Inflammatory macrophage (primary cell): ENCODE data around the gene ARHGEF12.

Source experiments
- DNase-seq, 2 donors: peaks; one replicate each; pipeline ENCODE4 v3.0.0-alpha.2; 2020 to 2022
- total RNA-seq, 18 experiments: gene quantifications; one replicate each; lab custom pipeline; 2026; ENCODE audit warnings: mixed read lengths in 6 of 18, inconsistent platforms in 2 of 18; lab: John Stamatoyannopoulos, UW

ARHGEF12 gene
- total RNA-seq = 17.8 to 80.4 (median 32.1) reads per million in 18 experiments

DNA sequence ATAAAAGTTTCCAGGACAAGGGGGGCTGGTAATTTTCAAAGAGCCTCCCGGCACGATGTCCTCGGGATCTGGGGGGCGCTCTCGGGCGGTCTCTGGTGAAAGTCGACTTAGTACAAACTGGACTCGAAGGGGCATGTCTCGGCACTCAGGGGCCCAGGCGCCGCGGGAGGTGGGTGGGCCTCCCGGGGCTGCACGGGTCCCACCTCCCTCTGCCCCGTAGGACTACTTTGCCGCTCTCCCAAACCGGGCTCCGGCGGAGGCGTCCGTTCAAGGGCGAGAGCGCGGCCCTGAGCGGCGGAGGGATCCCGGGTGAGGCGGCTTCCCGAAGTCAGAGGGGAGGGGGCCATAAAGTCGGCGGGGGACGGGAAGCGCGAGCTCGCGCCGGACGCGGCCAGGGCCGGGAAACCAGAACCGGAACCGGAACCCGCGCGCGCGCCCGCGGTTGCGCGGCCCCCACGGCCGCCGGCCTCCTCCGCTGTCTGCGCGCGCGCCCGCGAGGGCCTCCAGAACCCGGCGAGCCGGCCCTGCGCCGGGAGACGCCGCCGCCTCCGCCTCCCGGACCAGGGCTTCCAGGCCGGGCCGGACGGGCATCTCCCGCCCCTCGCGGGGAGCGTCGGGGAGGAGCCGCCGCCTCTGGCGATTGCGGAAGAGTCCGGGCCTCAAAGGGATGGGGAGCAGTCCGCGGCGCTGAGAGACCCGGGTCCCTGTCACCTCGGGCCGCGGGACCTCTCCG is at the start of gene ARHGEF12:
Gene ARHGEF12 (plus strand): TSS at position 506 of the 733 bp plus-strand sequence. CDS start 831 bp downstream, outside the sequence.
- DNase-seq = peak; percentile 54 to 82

DNA sequence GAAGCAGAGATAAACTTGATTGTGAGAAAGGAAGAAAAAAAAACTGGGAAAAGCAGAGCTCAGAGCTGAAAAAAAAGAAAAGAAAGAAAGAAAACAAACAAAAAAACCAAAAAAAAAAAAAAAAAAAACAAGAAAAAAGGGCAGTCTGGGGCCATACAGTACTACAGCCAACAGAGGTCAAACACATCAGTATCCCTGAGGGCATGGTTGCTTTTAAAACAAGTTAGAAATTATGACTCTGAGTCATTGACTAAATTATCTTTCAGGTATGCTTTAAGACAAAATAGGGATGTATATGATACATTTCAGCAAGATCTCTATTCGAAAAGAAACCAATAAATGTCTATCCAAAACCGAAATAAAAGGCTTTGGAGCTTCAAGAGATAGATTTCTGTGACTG is 48.2 kb upstream of the ARHGEF12 start:
- no peak for DNase-seq

GRCh38 chr11:120289426-120289825 is 46.8 kb upstream of the ARHGEF12 start:
- DNase-seq = peak; percentile 14 to 19

GRCh38 chr11:120290956-120291355 is 45.3 kb upstream of the ARHGEF12 start:
- DNase-seq = no peak

DNA sequence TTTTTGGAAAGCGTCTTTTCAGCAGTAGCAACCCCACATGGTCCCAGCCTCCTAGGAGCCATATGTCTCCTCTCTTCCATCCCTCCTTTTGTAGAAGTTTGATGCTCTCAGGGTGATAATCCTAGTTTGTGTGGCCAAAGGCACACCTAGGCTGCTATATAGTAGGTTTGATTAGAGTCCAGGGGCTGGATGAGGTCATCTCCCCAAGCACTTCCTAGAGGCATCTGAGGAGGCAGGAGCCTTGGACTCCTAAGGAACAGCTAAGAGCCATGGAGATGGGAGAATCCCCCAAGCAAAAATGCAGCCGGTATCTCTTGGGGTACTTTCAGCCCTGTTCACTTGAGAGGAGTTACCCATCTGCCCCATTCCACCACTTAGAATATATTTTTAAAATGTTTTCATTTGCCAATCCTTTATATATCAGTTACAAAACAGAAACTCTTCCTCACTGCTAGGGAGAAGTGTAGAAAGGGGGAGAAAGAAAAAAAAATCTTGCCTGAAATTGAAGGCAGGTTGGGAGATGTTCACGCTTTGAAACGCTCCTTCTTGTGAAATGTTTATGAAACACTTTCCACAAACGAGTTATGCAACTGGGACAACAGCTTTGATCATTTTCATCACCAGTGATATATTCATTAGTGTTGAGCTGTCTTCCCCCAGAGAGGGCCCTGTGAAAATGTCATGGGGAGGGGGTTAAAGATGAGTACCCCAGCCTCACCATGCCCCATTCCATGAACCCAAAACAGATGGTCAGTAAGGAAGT is 43.0 kb upstream of the ARHGEF12 start:
- no peak for DNase-seq

- no peak for DNase-seq
Observed at GRCh38 chr11:120294096-120294495, 42.1 kb upstream of the ARHGEF12 start.

DNA sequence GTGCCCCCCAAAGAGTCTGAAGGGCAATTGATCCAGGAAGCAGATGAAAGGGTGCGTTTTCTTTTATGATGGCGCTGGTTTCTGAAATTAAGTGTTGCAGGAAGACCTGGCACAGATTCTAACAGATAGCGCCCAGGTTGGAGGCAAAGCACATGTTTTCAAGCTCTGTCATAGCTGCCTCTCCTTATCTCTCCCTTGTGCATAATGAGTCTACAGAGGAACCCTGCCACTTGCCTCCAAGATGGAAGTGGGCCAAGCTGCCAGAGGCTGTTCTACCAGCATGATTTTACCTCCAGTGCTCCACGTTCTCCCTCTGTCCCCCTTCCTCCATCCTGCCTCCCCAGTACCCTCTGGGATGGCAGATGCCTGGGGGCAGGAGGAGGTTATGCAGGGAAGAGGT is 41.1 kb upstream of the ARHGEF12 start:
- no peak for DNase-seq

DNA sequence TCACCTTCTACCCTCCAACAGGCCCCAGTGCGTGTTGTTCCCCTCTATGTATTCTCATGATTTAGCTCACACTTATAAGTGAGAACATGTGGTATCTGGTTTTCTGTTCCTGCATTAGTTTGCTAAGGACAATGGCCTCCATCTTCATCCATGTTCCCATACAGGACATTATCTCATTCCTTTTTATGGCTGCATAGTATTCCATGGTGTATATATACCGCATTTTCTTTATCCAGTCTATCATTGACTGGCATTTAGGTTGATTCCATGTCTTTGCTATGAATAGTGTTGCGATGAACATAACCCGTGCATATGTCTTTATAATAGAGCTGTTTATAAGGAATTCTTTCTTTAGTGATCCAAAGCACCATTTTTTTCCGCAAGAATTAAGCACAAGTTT is 39.7 kb upstream of the ARHGEF12 start:
- DNase-seq = no peak

GRCh38 chr11:120298461-120298860 is 37.8 kb upstream of the ARHGEF12 start:
- no peak for DNase-seq

DNA sequence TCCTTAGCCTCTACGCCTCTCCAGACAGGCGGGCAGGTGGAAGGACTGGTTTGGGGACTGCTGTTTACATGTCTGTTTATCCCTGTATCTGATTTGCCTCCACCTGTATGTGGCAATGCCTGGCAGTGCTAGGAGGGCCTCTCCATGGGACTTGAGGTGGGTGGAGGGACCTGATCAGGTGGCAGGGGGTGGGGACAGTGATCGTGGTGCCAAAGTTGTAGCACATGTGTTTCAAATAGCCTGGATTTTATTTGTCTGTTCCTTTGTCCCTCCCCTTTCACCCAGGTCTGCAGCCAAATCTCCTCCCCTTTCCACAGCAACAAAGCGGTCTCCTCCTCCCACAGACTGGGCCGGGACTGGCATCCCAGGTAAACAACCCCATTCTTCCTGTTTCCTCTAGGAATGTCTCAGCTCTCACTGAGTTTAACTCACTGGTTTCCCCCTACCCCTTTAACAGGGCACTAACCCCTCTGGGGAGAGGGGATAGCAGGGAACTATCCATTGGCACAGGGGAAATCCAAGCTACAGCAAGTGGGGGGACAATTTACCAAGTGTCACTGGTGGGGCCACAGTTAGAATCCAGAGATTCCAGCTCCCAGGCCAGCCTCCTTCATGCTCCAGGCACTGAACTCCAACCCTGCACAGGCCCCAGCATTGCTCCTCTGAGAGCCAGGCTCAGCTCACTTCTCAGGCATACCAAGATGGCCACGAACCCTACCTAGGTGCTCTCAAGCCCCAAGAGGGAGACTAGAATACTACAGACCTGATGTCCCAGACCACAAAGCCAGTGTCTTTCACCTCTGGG is 34.0 kb upstream of the ARHGEF12 start:
- no peak for DNase-seq

- DNase-seq = peak; percentile 72 to 87
Observed at GRCh38 chr11:120303004-120303637, 33.1 kb upstream of the ARHGEF12 start.

DNA sequence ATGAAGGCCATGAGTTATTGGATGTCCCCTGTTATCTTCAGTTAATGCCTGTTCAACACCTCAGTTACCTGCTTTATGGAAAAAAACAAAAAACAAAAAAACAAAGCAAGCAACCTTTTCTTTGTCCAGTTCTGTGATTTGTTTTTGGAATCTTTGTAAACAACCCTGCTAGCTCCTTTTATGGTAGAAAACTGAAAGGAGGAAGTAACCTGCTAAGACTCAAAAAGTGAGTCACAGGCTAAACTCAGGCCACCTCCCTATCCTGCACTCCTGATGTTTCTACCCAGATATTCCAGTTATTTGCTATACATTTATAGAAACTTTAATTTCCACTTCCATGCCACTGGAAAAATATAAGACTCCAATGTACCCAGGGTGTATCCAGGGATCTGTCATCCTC is 31.7 kb upstream of the ARHGEF12 start:
- DNase-seq = peak; percentile 31

GRCh38 chr11:120305286-120305685 is 30.9 kb upstream of the ARHGEF12 start:
- DNase-seq = no peak

- DNase-seq = no peak
Observed at GRCh38 chr11:120306519-120307242, 29.5 kb upstream of the ARHGEF12 start.

DNA sequence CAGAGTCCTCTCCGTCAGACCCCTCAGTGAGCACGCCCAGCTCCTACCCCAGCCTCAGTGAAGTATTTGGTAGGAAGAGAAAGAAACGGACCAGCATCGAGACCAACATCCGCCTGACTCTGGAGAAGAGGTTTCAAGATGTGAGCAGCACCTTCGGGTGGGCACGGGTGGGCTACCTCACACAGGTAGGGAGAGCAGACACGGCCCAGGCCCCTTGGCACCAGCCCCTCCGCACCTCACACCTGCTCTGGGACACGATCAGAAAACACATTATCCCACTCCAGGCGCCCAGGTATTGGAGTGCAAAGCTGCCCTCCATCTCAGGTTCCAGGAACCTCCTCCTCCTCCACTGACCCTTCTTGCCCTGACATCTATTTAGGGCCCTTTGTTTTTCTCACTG is 28.7 kb upstream of the ARHGEF12 start:
- DNase-seq = no peak

DNA sequence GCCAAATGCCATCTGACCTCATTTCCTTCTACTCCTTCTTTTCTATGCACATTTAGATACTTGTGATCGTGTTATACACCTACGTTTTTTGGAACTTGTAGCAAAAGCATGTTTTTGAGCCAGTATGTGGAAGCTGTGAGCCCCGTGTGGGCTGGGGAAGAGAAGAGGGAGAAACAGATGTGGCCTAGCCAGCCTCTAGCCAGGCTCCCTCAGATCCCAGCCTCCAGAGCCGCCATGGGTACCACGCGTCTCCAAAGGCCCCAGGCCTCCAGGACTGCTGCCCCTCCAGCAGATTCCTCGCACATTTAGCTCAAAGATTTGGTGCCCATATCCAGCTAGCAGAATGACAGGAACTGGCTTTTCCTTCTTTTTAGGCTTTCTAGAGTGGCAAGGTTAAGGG is 28.1 kb upstream of the ARHGEF12 start:
- DNase-seq = no peak

GRCh38 chr11:120310870-120311269 is 25.3 kb upstream of the ARHGEF12 start:
- DNase-seq = no peak

- no peak for DNase-seq
Observed at GRCh38 chr11:120314861-120315260, 21.4 kb upstream of the ARHGEF12 start.

GRCh38 chr11:120316880-120317688 is 19.1 kb upstream of the ARHGEF12 start:
- no peak for DNase-seq

DNA sequence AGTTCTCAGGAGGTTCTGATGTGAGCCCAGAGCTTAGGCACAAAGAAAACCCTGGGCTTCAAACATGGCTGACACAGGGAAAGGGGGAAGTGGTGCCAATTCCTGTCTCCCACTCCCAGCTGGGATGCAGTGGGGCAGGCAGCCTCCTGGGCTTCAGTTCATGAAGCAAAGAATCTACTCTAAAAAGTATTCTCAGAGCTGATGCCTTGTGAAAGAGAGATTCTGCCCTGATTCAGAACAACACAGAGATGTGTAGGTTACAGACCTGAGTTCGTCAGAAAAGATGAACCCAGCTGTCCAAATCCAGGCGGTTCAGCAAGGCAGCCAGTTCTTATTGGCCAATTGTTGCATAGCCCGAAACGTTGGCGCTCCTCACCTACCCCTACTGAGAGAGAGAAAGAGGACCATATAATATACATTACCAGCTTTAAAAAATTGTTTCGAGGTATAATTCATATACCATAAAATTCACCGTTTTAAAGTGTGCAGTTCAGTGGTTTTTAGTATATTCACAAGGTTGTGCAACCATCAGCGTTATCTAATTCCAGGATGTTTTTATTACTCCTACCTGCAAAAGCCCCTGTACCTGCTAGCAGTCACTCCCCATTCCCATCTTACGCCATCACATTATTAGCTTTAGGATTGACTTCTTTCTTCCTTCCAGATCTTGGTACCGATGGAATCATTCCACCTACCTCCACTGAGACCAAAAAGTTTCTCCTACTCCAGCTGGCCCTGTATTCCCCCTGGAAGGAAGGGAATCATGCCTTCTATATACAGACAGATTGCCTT is 18.3 kb upstream of the ARHGEF12 start:
- DNase-seq = no peak
